ENCODE data around the gene OR7G2.
"Not testable (repeated sequence)": the region's sequence is repeated elsewhere in the genome, so short reads cannot be mapped to it uniquely, and the experiment has no call there.

Gene OR7G2

GRCh38 chr19:9076901-9077300 is 30.4 kb downstream of the OR7G2 start:
- no peak for DNase-seq (ENCODE audit: low read depth)
- no peak overlapping the region for H3K4me3 ChIP-seq (ENCODE audit: low read depth, low read length)

DNA sequence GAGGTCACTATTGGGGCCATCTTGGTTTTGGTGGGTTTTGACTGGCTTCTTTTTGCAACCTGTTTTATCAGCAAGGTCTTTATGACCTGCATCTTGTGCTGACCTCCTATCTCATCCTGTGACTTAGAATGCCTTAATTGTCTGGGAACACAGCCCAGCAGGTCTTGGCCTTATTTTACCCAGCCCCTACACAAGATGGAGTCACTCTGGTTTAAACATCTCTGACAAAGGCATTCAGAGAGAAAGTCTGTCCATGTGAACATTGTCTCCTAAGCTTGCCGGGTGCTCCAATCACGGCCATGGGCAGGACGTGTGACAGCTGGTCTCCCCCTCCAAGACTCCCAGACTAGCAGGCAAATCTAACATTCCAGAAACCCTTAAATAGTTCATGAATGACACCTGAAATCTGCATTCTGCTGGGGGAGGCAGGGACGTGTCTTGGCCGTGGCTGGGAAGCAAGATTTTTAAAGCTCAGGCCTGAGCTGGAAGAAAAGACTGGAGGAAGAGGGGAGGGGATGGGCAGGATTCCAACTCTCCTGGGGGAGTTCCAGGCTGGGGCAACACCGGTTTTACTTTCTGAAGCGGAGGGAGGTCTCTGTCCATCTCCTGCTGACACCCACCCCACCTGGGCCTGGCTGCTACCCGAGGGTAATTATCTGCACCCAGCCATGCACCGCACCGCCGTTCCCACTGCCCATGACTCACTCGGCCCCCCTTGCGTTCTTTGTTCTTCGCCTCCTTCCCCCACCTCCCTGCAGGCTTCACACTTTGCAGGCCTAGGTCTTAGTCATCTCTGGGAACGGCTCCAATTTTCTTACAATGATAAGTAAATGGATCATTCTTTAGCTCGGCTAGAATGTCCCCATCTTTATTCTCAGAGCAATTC is 32.0 kb downstream of the OR7G2 start:
- peak; percentile 84 for DNase-seq (ENCODE audit: low read depth)
- H3K4me3 ChIP-seq (ENCODE audit: low read depth, low read length): no peak overlapping the region

DNA sequence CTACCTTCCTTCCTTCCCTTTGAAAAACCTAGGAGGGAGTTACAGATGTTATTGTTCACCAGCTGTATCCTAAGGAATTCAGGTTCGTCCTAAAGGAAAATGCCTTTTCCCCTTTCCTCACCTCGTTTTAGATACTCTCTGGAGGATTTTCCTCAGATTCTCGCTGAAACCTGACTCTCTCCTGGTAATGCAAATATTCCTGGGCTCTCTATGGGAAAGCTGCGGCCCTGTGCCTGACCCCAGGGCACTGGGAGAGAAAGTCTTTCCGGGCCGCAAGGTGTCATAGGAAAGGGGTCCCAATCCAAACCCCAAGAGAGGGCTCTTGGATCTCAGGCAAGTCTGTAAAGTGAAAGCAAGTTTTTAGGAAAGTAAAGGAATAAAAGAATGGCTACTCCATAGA is 33.5 kb downstream of the OR7G2 start:
- no peak overlapping the region for H3K4me3 ChIP-seq (ENCODE audit: low read depth, low read length)
- no peak for DNase-seq (ENCODE audit: low read depth)

- not testable (repeated sequence) for DNase-seq (ENCODE audit: low read depth); H3K4me3 ChIP-seq (ENCODE audit: low read depth, low read length)
These were observed 35.6 kb downstream of the OR7G2 start for GRCh38 chr19:9071720-9072119.

GRCh38 chr19:9070066-9070465 is 37.2 kb downstream of the OR7G2 start:
- no peak overlapping the region for H3K4me3 ChIP-seq (ENCODE audit: low read depth, low read length)

GRCh38 chr19:9065457-9066014 is 41.7 kb downstream of the OR7G2 start:
- DNase-seq (ENCODE audit: low read depth): no peak
- no peak overlapping the region for H3K4me3 ChIP-seq (ENCODE audit: low read depth, low read length)

More at GRCh38 chr19:9070066-9070465, 37.2 kb downstream of the OR7G2 start:
- DNase-seq (ENCODE audit: low read depth): no peak

GRCh38 chr19:9061879-9062278 is 45.4 kb downstream of the OR7G2 start:
- no peak overlapping the region for H3K4me3 ChIP-seq (ENCODE audit: low read depth, low read length)
- no peak for DNase-seq (ENCODE audit: low read depth)

GRCh38 chr19:9060564-9061340 is 46.5 kb downstream of the OR7G2 start:
- no peak for DNase-seq (ENCODE audit: low read depth)
- H3K4me3 ChIP-seq (ENCODE audit: low read depth, low read length): no peak overlapping the region

- no peak overlapping the region for H3K4me3 ChIP-seq (ENCODE audit: low read depth, low read length)
- no peak for DNase-seq (ENCODE audit: low read depth)
These were observed 48.2 kb downstream of the OR7G2 start for GRCh38 chr19:9058905-9059667.

DNA sequence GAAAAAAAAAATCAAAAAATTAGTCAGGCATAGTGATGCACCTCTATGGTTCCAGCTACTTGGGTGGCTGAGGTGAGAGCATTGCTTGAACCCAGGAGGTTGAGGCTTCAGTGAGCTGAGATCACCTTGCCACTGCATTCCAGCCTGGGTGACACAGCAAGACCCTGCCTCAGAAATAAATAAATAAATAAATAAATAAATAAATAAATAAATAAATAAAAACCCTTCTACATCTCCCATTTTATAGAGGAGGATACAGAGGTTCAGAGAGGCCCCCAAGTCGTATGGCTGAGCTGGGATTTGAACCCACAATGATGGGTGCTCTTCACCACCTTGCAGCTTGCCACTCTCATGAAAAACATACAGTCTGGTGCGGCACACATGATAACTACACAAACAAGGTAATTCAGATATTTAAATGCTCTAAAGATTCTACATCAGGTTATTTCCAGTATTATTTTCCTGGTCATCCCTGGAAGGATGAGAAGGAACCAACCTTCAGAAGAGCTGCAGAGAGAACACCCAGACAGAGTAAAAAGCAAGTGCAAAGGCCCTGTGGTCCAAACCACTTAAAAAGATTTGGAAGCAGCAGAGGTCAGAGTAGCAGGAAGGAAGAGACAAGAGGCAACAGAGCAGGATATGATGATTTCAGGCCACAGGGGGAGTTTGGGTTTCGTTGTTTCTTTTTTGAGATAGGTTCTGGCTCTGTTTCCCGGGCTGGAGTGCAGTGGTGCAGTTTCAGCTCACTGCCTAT is 49.6 kb downstream of the OR7G2 start:
- no peak overlapping the region for H3K4me3 ChIP-seq (ENCODE audit: low read depth, low read length)
- no peak for DNase-seq (ENCODE audit: low read depth)

GRCh38 chr19:9056131-9056530 is 51.1 kb downstream of the OR7G2 start:
- not testable (repeated sequence) for H3K4me3 ChIP-seq (ENCODE audit: low read depth, low read length); DNase-seq (ENCODE audit: low read depth)

DNA sequence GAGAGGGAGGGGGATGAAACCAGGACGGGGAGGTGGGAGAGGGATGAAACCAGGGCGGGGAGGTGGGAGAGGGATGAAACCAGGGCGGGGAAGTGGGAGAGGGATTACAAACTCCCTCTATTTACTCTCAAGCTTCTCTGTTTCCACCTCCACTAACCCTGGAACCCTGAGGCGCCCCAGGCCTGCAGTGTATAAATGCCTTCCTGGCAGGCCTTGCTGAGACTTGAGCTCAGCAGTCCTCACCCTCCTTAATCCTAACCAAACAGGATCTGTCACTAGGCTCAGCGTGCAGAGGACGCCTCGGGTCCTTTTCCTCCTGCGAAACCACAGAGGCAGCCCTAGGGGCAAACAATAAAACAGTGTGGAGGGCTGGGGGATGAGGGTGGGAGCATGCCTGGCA is 52.5 kb downstream of the OR7G2 start:
- DNase-seq (ENCODE audit: low read depth): no peak
- H3K4me3 ChIP-seq (ENCODE audit: low read depth, low read length): no peak overlapping the region

GRCh38 chr19:9054207-9054606 is 53.1 kb downstream of the OR7G2 start:
- DNase-seq (ENCODE audit: low read depth): no peak
- H3K4me3 ChIP-seq (ENCODE audit: low read depth, low read length): no peak overlapping the region

- not testable (repeated sequence) for H3K4me3 ChIP-seq (ENCODE audit: low read depth, low read length); DNase-seq (ENCODE audit: low read depth)
These were observed 53.6 kb downstream of the OR7G2 start for GRCh38 chr19:9053674-9054073.

GRCh38 chr19:9052894-9053293 is 54.4 kb downstream of the OR7G2 start:
- H3K4me3 ChIP-seq (ENCODE audit: low read depth, low read length): no peak overlapping the region
- no peak for DNase-seq (ENCODE audit: low read depth)

Data from skeletal muscle cell (primary cell).